ENCODE measurements around the gene ABI3BP.

DNA sequence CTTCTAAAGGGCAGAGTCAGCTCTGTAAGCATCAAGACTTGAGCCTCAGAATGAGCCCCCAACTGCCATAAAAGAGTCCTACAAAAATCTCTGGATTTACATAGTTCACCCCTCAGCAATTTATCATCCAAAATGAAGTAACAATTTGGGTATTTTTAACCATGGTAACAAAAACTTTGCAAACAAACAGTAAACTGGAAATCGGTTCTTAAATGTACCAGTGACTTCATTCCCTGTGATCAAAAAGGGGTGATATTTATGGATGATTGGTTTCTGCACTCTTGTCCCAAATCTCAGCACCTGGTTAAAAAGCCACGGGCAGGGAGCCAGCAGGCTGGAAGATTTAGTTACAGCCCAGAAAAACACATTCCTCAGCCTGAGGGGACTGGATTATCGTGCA is 210.3 kb downstream of the ABI3BP start:
- TF ChIP-seq, protein P1, sequence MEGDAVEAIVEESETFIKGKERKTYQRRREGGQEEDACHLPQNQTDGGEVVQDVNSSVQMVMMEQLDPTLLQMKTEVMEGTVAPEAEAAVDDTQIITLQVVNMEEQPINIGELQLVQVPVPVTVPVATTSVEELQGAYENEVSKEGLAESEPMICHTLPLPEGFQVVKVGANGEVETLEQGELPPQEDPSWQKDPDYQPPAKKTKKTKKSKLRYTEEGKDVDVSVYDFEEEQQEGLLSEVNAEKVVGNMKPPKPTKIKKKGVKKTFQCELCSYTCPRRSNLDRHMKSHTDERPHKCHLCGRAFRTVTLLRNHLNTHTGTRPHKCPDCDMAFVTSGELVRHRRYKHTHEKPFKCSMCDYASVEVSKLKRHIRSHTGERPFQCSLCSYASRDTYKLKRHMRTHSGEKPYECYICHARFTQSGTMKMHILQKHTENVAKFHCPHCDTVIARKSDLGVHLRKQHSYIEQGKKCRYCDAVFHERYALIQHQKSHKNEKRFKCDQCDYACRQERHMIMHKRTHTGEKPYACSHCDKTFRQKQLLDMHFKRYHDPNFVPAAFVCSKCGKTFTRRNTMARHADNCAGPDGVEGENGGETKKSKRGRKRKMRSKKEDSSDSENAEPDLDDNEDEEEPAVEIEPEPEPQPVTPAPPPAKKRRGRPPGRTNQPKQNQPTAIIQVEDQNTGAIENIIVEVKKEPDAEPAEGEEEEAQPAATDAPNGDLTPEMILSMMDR (conservative IDR thresholded peaks at IDR 0.05; ENCODE audit: low read depth in 2 of 2): no peak
- TF ChIP-seq POLR2AphosphoS5 (IDR thresholded peaks at IDR 0.05; ENCODE audit: low read depth) (no peak), EZH2 (IDR thresholded peaks at IDR 0.05; ENCODE audit: low read depth, unreplicated experiment) (no peak), EZH2phosphoT487 (IDR thresholded peaks at IDR 0.05; ENCODE audit: unreplicated experiment) (no peak), ZNF114 (CRISPR knock-in tag; IDR thresholded peaks at IDR 0.05) (no peak), ZNF331 (CRISPR knock-in tag; IDR thresholded peaks at IDR 0.05; ENCODE audit: low read depth) (no peak), JUNB (IDR thresholded peaks at IDR 0.05; ENCODE audit: unreplicated experiment) (no peak), STAT1 (IDR thresholded peaks at IDR 0.05; ENCODE audit: unreplicated experiment) (no peak), ZNF462 (CRISPR knock-in tag; IDR thresholded peaks at IDR 0.05) (no peak), CREB1 (CRISPR knock-in tag; IDR thresholded peaks at IDR 0.05; ENCODE audit: low read depth) (no peak), NANOG (IDR thresholded peaks at IDR 0.05; ENCODE audit: borderline replicate concordance) (no peak)
- TF ChIP-seq, protein P2, sequence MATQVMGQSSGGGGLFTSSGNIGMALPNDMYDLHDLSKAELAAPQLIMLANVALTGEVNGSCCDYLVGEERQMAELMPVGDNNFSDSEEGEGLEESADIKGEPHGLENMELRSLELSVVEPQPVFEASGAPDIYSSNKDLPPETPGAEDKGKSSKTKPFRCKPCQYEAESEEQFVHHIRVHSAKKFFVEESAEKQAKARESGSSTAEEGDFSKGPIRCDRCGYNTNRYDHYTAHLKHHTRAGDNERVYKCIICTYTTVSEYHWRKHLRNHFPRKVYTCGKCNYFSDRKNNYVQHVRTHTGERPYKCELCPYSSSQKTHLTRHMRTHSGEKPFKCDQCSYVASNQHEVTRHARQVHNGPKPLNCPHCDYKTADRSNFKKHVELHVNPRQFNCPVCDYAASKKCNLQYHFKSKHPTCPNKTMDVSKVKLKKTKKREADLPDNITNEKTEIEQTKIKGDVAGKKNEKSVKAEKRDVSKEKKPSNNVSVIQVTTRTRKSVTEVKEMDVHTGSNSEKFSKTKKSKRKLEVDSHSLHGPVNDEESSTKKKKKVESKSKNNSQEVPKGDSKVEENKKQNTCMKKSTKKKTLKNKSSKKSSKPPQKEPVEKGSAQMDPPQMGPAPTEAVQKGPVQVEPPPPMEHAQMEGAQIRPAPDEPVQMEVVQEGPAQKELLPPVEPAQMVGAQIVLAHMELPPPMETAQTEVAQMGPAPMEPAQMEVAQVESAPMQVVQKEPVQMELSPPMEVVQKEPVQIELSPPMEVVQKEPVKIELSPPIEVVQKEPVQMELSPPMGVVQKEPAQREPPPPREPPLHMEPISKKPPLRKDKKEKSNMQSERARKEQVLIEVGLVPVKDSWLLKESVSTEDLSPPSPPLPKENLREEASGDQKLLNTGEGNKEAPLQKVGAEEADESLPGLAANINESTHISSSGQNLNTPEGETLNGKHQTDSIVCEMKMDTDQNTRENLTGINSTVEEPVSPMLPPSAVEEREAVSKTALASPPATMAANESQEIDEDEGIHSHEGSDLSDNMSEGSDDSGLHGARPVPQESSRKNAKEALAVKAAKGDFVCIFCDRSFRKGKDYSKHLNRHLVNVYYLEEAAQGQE (IDR thresholded peaks at IDR 0.05; ENCODE audit: unreplicated experiment): no peak
- TF ChIP-seq, protein P3, sequence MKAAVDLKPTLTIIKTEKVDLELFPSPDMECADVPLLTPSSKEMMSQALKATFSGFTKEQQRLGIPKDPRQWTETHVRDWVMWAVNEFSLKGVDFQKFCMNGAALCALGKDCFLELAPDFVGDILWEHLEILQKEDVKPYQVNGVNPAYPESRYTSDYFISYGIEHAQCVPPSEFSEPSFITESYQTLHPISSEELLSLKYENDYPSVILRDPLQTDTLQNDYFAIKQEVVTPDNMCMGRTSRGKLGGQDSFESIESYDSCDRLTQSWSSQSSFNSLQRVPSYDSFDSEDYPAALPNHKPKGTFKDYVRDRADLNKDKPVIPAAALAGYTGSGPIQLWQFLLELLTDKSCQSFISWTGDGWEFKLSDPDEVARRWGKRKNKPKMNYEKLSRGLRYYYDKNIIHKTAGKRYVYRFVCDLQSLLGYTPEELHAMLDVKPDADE (IDR thresholded peaks at IDR 0.05): no peak

Data from GM23338 (cell line).